Measurements from ENCODE around the gene HRK. TPM values are rescaled to one million over a fixed set of nuclear protein-coding genes. Genes with fewer than 3 reads are reported as not detected.
"Not testable (repeated sequence)": the region's sequence is repeated elsewhere in the genome, so short reads cannot be mapped to it uniquely, and the experiment has no call there.

HRK gene
- total RNA-seq, 1 experiment from 2014 or later = 0.59 TPM

GRCh38 chr12:116833474-116833873 lies 47.8 kb downstream of the HRK start:
- DNase-seq = no peak
- no peak overlapping the region for H3K4me3 ChIP-seq (ENCODE audit: insufficient read depth, low read depth, low read length)
- no peaks in the 10 kb centered on the region for H3K27me3 ChIP-seq (ENCODE audit: control insufficient read depth, insufficient read depth, low read length)
- no peaks in the 10 kb centered on the region; the same call in none of the 2 replicates for H3K36me3 ChIP-seq (replicated peaks; ENCODE audit: control insufficient read depth, insufficient read depth, low read length)

DNA sequence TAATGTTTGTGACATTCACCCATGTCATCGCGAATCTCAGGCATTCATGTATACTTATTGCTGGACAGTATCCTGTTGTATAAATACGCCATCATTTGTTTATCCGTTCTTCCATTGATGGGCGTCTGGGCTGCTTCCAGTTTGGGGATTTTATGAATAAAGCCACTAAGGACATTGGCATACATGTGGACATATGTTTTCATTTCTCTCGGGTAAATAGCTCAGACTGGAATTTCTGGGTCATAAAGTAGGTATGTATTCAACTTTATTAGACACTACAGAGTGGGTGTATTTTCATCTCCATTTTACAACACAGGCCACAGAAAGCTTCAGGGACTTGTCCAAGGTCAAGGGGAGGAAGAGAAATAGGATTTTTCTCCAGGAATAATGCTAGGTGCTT lies 48.9 kb downstream of the HRK start:
- no peaks in the 10 kb centered on the region for H3K27me3 ChIP-seq (ENCODE audit: control insufficient read depth, insufficient read depth, low read length)
- H3K36me3 ChIP-seq (replicated peaks; ENCODE audit: control insufficient read depth, insufficient read depth, low read length) = no peaks in the 10 kb centered on the region; the same call in 1 of the 2 replicates
- H3K4me3 ChIP-seq (ENCODE audit: insufficient read depth, low read depth, low read length) = no peak overlapping the region
- no peak for DNase-seq

GRCh38 chr12:116827432-116827831 lies 53.8 kb downstream of the HRK start:
- no peak for DNase-seq
- no peak overlapping the region for H3K4me3 ChIP-seq (ENCODE audit: insufficient read depth, low read depth, low read length)
- no peaks in the 10 kb centered on the region; the same call in 1 of the 2 replicates for H3K36me3 ChIP-seq (replicated peaks; ENCODE audit: control insufficient read depth, insufficient read depth, low read length)
- H3K27me3 ChIP-seq (ENCODE audit: control insufficient read depth, insufficient read depth, low read length) = no peaks in the 10 kb centered on the region

- H3K4me3 ChIP-seq (ENCODE audit: insufficient read depth, low read depth, low read length) = no peak overlapping the region
- no peaks in the 10 kb centered on the region for H3K27me3 ChIP-seq (ENCODE audit: control insufficient read depth, insufficient read depth, low read length)
- H3K36me3 ChIP-seq (replicated peaks; ENCODE audit: control insufficient read depth, insufficient read depth, low read length) = no peaks in the 10 kb centered on the region; the same call in 1 of the 2 replicates
- DNase-seq = peak; percentile 48
Measured at GRCh38 chr12:116821291-116821690, 60.0 kb downstream of the HRK start.

DNA sequence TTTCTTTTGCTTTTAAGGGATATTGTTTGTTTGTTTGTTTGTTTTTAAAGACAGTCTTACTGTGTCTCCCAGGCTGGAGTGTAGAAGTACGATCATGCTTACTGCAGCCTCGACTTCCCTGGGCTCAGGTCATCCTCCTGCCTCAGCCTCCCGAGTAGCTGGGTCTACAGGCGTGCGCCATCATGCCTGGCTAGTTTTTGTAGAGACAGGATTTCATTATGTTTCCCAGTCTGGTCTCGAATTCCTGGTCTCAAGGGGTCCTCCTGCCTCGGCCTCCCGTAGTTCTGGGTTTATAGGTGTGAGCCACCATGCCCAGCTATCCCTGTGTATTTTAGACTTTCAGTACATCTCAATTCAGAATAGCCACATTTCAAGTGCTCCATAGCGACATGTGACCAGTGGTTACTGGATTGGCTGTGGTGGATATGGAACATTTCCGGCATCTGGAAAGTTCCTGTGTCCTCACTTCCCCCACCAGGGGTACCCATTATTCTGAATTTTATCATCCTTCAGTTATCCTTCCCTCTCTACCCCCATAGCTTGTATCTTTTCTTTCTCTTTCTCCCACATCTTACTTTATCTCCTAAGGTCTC lies 61.1 kb downstream of the HRK start:
- Histone ChIP-seq H3K4me3 (ENCODE audit: insufficient read depth, low read depth, low read length) (no peak overlapping the region), H3K27me3 (ENCODE audit: control insufficient read depth, insufficient read depth, low read length) (no peaks in the 10 kb centered on the region)

DNA sequence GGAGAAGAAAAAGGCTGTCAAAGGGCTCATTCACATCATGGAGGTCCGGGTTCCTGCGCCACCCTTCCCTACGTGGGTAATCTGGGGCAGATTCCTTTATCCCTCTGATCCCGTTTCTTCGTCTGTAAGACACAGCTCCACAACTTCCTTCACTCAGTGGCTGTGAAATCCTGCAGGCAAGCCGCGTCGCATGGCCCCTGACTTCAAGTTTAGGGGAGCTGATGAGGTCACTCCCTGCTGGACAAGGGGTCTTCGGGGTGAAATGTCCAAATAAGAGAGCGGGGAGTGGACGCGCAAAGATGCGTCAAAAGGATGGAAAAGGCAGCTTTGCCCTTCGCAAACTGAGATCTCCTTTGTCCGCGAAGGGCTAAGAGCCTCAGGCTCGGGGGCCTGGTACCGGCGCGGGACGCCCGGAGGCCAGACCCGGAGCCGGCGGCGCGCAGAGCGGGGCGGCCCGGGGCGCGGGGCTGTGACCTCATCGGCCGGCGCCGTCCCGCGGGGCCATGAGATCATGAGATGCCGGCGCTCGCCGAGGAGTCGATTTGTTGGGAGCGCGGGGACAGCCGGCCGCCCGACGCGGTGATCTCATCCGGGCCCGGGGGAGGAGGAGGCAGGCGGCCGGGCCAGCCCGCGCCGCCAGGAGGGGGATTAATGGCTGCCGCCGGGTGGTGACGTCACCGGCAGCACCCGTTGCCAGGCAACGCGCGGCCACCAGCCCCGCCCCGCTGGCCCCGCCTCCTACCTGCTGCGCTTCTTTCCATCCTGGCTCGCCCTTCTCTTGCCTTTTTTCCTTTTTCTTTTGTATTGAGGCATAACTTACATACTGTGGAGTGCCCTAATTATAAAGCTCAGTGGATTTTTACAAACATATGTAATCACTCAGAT lies 62.1 kb downstream of the HRK start:
- Histone ChIP-seq H3K27me3 (ENCODE audit: control insufficient read depth, insufficient read depth, low read length) (no peaks in the 10 kb centered on the region), H3K4me3 (ENCODE audit: insufficient read depth, low read depth, low read length) (peak overlapping the region; percentile 63), H3K36me3 (replicated peaks; ENCODE audit: control insufficient read depth, insufficient read depth, low read length) (no peaks in the 10 kb centered on the region)
- DNase-seq = peak; percentile 99

More for the DNA sequence above, 61.1 kb downstream of the HRK start:
- no peak for DNase-seq
- H3K36me3 ChIP-seq (replicated peaks; ENCODE audit: control insufficient read depth, insufficient read depth, low read length) = no peaks in the 10 kb centered on the region; the same call in 1 of the 2 replicates

DNA sequence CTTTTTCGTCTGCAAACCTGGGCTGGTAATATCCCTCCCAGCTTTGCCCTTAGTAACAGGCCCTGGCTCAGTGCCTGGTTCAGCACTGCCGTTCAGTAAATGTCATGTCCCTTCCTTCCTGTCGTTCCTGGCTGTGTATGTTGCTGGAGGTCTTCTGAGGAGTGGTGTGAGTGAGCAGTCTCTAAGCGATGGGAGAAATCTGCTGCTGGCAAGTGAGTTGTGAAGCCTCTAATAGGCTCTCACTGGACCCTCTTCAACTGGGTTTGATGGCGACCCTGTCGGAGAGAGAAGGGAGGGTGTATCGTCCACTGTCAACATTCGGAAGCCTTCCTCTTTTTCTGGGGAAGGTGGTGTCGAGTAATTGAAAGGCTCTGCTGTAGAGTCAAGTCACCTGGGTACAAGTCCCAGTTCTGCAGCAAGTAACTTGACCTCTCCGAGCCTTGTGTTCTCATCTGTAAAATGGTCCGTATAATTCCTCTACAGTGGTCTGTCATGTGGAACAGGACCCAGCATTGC lies 62.8 kb downstream of the HRK start:
- no peak for DNase-seq
- Histone ChIP-seq H3K4me3 (ENCODE audit: insufficient read depth, low read depth, low read length) (peak overlapping the region; percentile 63), H3K36me3 (replicated peaks; ENCODE audit: control insufficient read depth, insufficient read depth, low read length) (no peaks in the 10 kb centered on the region)

DNA sequence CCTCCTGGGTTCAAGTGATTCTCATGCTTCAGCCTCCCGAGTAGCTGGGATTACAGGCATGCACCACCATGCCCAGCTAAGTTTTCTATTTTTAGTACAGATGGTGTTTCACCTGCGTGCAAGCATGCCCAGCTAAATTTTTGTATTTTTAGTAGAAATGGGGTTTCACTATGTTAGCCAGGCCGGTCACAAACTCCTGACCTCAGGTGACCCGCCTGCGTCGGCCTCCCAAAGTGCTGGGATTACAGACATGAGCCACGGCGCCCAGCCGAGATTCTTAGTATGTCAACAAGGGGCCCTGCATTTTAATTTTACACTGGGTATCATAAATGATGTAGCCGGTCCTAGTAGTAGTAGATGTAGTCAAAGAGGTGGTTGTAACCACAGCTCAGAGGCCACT lies 66.5 kb downstream of the HRK start:
- H3K27me3 ChIP-seq (ENCODE audit: control insufficient read depth, insufficient read depth, low read length); H3K36me3 ChIP-seq (replicated peaks; ENCODE audit: control insufficient read depth, insufficient read depth, low read length); DNase-seq; H3K4me3 ChIP-seq (ENCODE audit: insufficient read depth, low read depth, low read length): not testable (repeated sequence)

More for the DNA sequence above, 62.8 kb downstream of the HRK start:
- no peaks in the 10 kb centered on the region for H3K27me3 ChIP-seq (ENCODE audit: control insufficient read depth, insufficient read depth, low read length)

GRCh38 chr12:116813271-116814041 lies 67.8 kb downstream of the HRK start:
- DNase-seq = no peak
- H3K36me3 ChIP-seq (replicated peaks; ENCODE audit: control insufficient read depth, insufficient read depth, low read length) = 0 out of 2 replicates have a peak, but pooled peaks cover 1% of the 10 kb centered on the region
- no peaks in the 10 kb centered on the region for H3K27me3 ChIP-seq (ENCODE audit: control insufficient read depth, insufficient read depth, low read length)
- H3K4me3 ChIP-seq (ENCODE audit: insufficient read depth, low read depth, low read length) = no peak overlapping the region

DNA sequence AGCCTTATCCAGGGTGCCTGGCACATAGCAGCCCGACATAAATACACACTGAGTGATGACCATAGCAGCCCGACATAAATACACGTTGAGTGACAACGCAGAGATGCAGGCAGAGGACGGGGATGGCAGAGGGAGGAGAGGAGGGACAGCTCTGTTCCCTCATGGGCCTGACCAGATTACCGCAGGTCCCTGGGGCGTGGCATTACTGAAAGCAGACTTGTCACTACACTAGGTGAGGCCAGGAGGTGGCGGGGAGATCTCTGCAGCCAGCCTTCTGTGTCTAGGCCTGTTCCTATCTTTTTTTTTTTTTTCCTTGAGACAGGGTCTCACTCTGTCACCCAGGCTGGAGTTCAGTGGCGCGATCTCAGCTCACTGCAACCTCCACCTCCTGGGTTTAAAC lies 69.0 kb downstream of the HRK start:
- H3K27me3 ChIP-seq (ENCODE audit: control insufficient read depth, insufficient read depth, low read length) = no peaks in the 10 kb centered on the region
- no peak overlapping the region for H3K4me3 ChIP-seq (ENCODE audit: insufficient read depth, low read depth, low read length)
- H3K36me3 ChIP-seq (replicated peaks; ENCODE audit: control insufficient read depth, insufficient read depth, low read length) = 0 out of 2 replicates have a peak, but pooled peaks cover 1% of the 10 kb centered on the region
- DNase-seq = no peak

GRCh38 chr12:116808113-116809105 lies 72.8 kb downstream of the HRK start:
- Histone ChIP-seq H3K36me3 (replicated peaks; ENCODE audit: control insufficient read depth, insufficient read depth, low read length) (0 out of 2 replicates have a peak, but pooled peaks cover 1% of the 10 kb centered on the region), H3K4me3 (ENCODE audit: insufficient read depth, low read depth, low read length) (no peak overlapping the region), H3K27me3 (ENCODE audit: control insufficient read depth, insufficient read depth, low read length) (no peaks in the 10 kb centered on the region)
- no peak for DNase-seq

DNA sequence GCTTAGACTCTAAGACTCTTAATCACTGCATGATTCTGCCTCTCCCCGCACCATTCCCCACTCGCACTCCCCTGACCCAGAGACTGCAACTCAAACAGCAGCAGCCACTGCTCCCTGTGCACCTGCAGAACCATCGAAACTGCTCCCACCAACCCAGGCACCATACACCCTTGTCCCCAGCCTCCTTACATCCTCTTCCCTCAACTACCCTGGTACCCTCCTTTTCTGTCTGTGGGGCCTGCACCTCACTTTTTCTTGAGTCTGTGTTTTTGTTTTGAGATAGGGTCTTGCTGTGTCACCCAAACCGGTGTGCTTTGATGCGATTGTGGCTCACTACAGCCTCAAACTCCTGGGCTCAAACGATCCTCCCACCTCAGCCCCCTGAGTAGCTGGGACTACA lies 73.7 kb downstream of the HRK start:
- no peak overlapping the region for H3K4me3 ChIP-seq (ENCODE audit: insufficient read depth, low read depth, low read length)
- no peaks in the 10 kb centered on the region for H3K27me3 ChIP-seq (ENCODE audit: control insufficient read depth, insufficient read depth, low read length)
- DNase-seq = no peak
- 0 out of 2 replicates have a peak, but pooled peaks cover 1% of the 10 kb centered on the region for H3K36me3 ChIP-seq (replicated peaks; ENCODE audit: control insufficient read depth, insufficient read depth, low read length)

DNA sequence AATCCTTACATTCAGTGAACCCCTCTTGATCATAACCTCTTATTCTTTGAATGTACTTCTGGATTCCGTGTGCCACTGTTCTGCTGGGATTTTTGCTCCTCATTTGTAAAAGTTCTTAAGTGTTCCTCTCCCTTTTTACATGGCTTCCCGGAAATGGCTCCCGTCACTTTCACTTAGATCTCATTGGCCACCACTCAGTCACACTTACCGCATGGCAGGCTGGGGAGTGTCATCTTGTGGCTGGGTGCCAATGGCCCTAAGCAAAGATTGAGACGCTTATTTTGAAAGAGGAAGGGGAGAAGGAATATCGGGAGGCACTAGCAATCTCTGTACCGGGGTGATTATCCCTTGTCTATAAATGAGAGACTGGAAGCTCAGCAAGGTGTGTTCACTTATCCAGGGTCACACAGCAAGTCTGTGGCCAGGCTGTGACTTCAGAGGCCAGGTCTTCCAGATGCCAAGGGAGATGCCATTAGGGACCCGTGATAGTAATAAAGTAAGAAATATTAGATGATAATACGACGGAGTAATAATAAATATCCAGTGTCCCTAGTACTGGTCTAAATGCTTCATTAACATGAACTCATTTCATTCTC lies 74.3 kb downstream of the HRK start:
- Histone ChIP-seq H3K27me3 (ENCODE audit: control insufficient read depth, insufficient read depth, low read length) (no peaks in the 10 kb centered on the region), H3K4me3 (ENCODE audit: insufficient read depth, low read depth, low read length) (no peak overlapping the region), H3K36me3 (replicated peaks; ENCODE audit: control insufficient read depth, insufficient read depth, low read length) (0 out of 2 replicates have a peak, but pooled peaks cover 1% of the 10 kb centered on the region)
- no peak for DNase-seq

Data from H7 (cell line).